MCF 10A (cell line): ENCODE data around the gene TTC9C. TPM values are rescaled to one million over a fixed set of nuclear protein-coding genes. Genes with fewer than 3 reads are reported as not detected.

ENCODE experiments used
- BruUV-seq: library from RNA; stranded (reverse); fragments of 400-500 nt; replicated peaks from 2 replicates; lab custom pipeline; 2021; lab: Mats Ljungman, UMichigan
- CTCF ChIA-PET: fragments of 300-600 bp; sonication (Branson Sonifier 250); formaldehyde crosslinking; extraction: SDS; loops from one replicate; lab custom pipeline; 2021; ENCODE audit warnings: antibody characterized with exemption, inconsistent platforms; lab: Yijun Ruan, JAX
- POLR2A ChIA-PET: fragments of 300-600, 350-650 bp; sonication (Branson Sonifier 250); formaldehyde crosslinking; extraction: SDS; loops from one replicate; lab custom pipeline; 2020; ENCODE audit warnings: antibody characterized with exemption, inconsistent platforms; lab: Yijun Ruan, JAX
- DNase-seq: peaks from one replicate; pipeline ENCODE4 v3.0.0-alpha.2; 2018; ENCODE audit not compliant: unreplicated experiment
- H3K27ac Mint-ChIP-seq: one replicate; pipeline ENCODE4 v1.8.0; 2022; ENCODE audit warnings: mild to moderate bottlenecking, low read depth, mixed read lengths; ENCODE audit not compliant: unreplicated experiment
- H3K27me3 Mint-ChIP-seq: one replicate; pipeline ENCODE4 v1.8.0; 2022; ENCODE audit warnings: mixed read lengths; ENCODE audit not compliant: insufficient read depth, unreplicated experiment
- H3K36me3 Mint-ChIP-seq: one replicate; pipeline ENCODE4 v1.8.0; 2022; ENCODE audit warnings: mild to moderate bottlenecking, moderate library complexity, mixed read lengths; ENCODE audit not compliant: insufficient read depth, unreplicated experiment
- H3K4me1 Mint-ChIP-seq: one replicate; pipeline ENCODE4 v1.8.0; 2022; ENCODE audit warnings: mixed read lengths; ENCODE audit not compliant: insufficient read depth, unreplicated experiment
- H3K4me3 Mint-ChIP-seq: one replicate; pipeline ENCODE4 v1.8.0; 2022; ENCODE audit warnings: mild to moderate bottlenecking, moderate library complexity, mixed read lengths; ENCODE audit not compliant: unreplicated experiment
- H3K9me3 Mint-ChIP-seq: one replicate; pipeline ENCODE4 v1.8.0; 2022; ENCODE audit warnings: mixed read lengths; ENCODE audit not compliant: unreplicated experiment
- CTCF ChIP-seq: fragments of 200-600 bp; IDR thresholded peaks from one replicate; pipeline ENCODE4 v1.8.0; 2022; ENCODE audit warnings: antibody characterized with exemption, mild to moderate bottlenecking; ENCODE audit not compliant: unreplicated experiment
- intact Hi-C: fragments of 100-400 bp; cut with micrococcal nuclease; formaldehyde crosslinking; loops from 2 replicates; pipeline ENCODE4 v1.14.1; 2022
- total RNA-seq: library from RNA; stranded (reverse); gene quantifications from 2 replicates; pipeline ENCODE4 v1.2.3, GENCODE V29; 2022

Gene TTC9C
- total RNA-seq, 1 experiment from 2014 or later, result 27.3 TPM

GRCh38 chr11:62787005-62787759 lies 58.9 kb downstream of the TTC9C start, which contains the start of gene TMEM179B:
Gene TMEM179B (plus strand): TSS chr11:62787402. CDS start chr11:62787432, 30 bp downstream.
- H3K27ac Mint-ChIP-seq, result peak within 1 kb of the TSS; percentile 93
- H3K4me3 Mint-ChIP-seq, result peak within 1 kb of the TSS; percentile 90
- no peaks in the 10 kb centered on the region for H3K27me3 Mint-ChIP-seq
- ChIA-PET POLR2A (interaction anchor here (0.5 to 8.2 kb wide), 41 partner anchors 9 to 1636 kb away, joined by 3 to 163 read pairs (median 6); partner anchors contain the start of genes B3GAT3, C11orf98, CSKMT and EEF1G), CTCF (interaction anchor here (0.6 to 4.7 kb wide), 43 partner anchors 8 to 1436 kb away, joined by 3 to 47 read pairs (median 4); partner anchors contain the start of genes POLR2G, TAF6L, UQCC3 and ZBTB3)
- peak; percentile 40 for TF ChIP-seq CTCF
- peak; percentile 98 for DNase-seq
- H3K9me3 Mint-ChIP-seq, result no peaks in the 10 kb centered on the region
- no TSS peak for BruUV-seq
- intact Hi-C loops, result loop anchor here (1.0 to 5.0 kb wide), 3 partner anchors 54 to 95 kb away; partner anchors contain the start of gene SLC3A2
- peaks cover 15% of the 10 kb centered on the region for H3K4me1 Mint-ChIP-seq
- peaks cover 74% of the 10 kb centered on the region for H3K36me3 Mint-ChIP-seq

Other genes with a start within 250 kb of the TTC9C start
- gene AHNAK, start 181.7 kb upstream of the TTC9C start, total RNA-seq, result 416 and 429 TPM in 2 replicates
- gene EEF1G, start 154.6 kb upstream of the TTC9C start, total RNA-seq, result 1,510 and 1,855 TPM in 2 replicates
- gene TUT1, start 137.0 kb upstream of the TTC9C start, total RNA-seq, result 26.0 and 28.3 TPM in 2 replicates
- 139 and 176 TPM in 2 replicates for gene MTA2, start 126.6 kb upstream of the TTC9C start, total RNA-seq
- gene EML3, start 115.7 kb upstream of the TTC9C start, total RNA-seq, result 33.9 and 43.7 TPM in 2 replicates
- gene ROM1, start 115.2 kb upstream of the TTC9C start, total RNA-seq, result 2.5 and 2.9 TPM in 2 replicates
- gene B3GAT3, start 106.5 kb upstream of the TTC9C start, total RNA-seq, result 40.1 and 42.4 TPM in 2 replicates
- gene GANAB, start 81.9 kb upstream of the TTC9C start, total RNA-seq, result 364 and 374 TPM in 2 replicates
- gene INTS5, start 75.2 kb upstream of the TTC9C start, total RNA-seq, result 17.4 and 19.3 TPM in 2 replicates
- gene C11orf98, start 63.3 kb upstream of the TTC9C start, total RNA-seq, result 81.2 and 91.6 TPM in 2 replicates
- gene CSKMT, start 63.2 kb upstream of the TTC9C start, total RNA-seq, result 15.4 and 31.2 TPM in 2 replicates
- 11.6 and 13.8 TPM in 2 replicates for gene UQCC3, start 56.8 kb upstream of the TTC9C start, total RNA-seq
- 8.3 and 8.7 TPM in 2 replicates for gene LBHD1, start 56.2 kb upstream of the TTC9C start, total RNA-seq
- 146 and 153 TPM in 2 replicates for gene UBXN1, start 49.4 kb upstream of the TTC9C start, total RNA-seq
- gene LRRN4CL, start 39.0 kb upstream of the TTC9C start, total RNA-seq, result 0.42 and 0.81 TPM in 2 replicates
- 33.1 and 46.6 TPM in 2 replicates for gene BSCL2, start 21.1 kb upstream of the TTC9C start, total RNA-seq
- gene GNG3, start 20.8 kb upstream of the TTC9C start, total RNA-seq, result not detected in 2 replicates
- gene HNRNPUL2, start 1.0 kb upstream of the TTC9C start, total RNA-seq, result 36.4 and 36.6 TPM in 2 replicates
- gene ZBTB3, start 25.7 kb downstream of the TTC9C start, total RNA-seq, result 7.1 and 11.6 TPM in 2 replicates
- gene POLR2G, start 33.1 kb downstream of the TTC9C start, total RNA-seq, result 95.0 and 95.1 TPM in 2 replicates
- 11.6 and 12.0 TPM in 2 replicates for gene TAF6L, start 42.9 kb downstream of the TTC9C start, total RNA-seq
- 45.1 and 47.8 TPM in 2 replicates for gene TMEM179B, start 58.9 kb downstream of the TTC9C start, total RNA-seq
- 9.6 and 9.9 TPM in 2 replicates for gene TMEM223, start 63.5 kb downstream of the TTC9C start, total RNA-seq
- 47.6 and 53.3 TPM in 2 replicates for gene NXF1, start 77.0 kb downstream of the TTC9C start, total RNA-seq
- 71.8 and 72.0 TPM in 2 replicates for gene STX5, start 103.6 kb downstream of the TTC9C start, total RNA-seq
- gene TEX54, start 104.4 kb downstream of the TTC9C start, total RNA-seq, result not detected in 2 replicates
- 91.3 and 115 TPM in 2 replicates for gene WDR74, start 111.1 kb downstream of the TTC9C start, total RNA-seq
- gene SLC3A2, start 152.4 kb downstream of the TTC9C start, total RNA-seq, result 838 and 896 TPM in 2 replicates
- not detected in 2 replicates for gene CHRM1, start 192.9 kb downstream of the TTC9C start, total RNA-seq